Panc1 (cell line): ENCODE data around the gene KIRREL3.
"Not testable (repeated sequence)": the region's sequence is repeated elsewhere in the genome, so short reads cannot be mapped to it uniquely, and the experiment has no call there.

ENCODE experiments used
- CTCF ChIP-seq: fragments of 450-650 bp; IDR thresholded peaks from 2 replicates; pipeline ENCODE4 v1.5.1; 2017; ENCODE audit warnings: mild to moderate bottlenecking
- POLR2AphosphoS5 ChIP-seq: IDR thresholded peaks from 2 replicates; pipeline ENCODE4 v1.6.1; 2012; ENCODE audit warnings: mild to moderate bottlenecking, low read depth, low read length, moderate library complexity
- SIN3A ChIP-seq: IDR thresholded peaks from 2 replicates; pipeline ENCODE4 v1.6.1; 2012; ENCODE audit warnings: low read depth, mild to moderate bottlenecking, low read length, moderate library complexity, borderline replicate concordance; ENCODE audit not compliant: insufficient read depth
- TCF7L2 ChIP-seq: IDR thresholded peaks from 2 replicates; pipeline ENCODE4 v1.6.1; 2011; ENCODE audit warnings: mild to moderate bottlenecking, low read depth, low read length, inconsistent platforms
- TF ChIP-seq, protein P1 (sequence below), 2 experiments: IDR thresholded peaks; 2 replicates each; pipeline ENCODE4 v1.6.1; 2011 to 2012; ENCODE audit warnings: low read depth in 2 of 2, control low read depth in 1 of 2, low read length in 1 of 2, mild to moderate bottlenecking in 1 of 2, moderate library complexity in 1 of 2; ENCODE audit not compliant: insufficient read depth in 1 of 2

DNA sequence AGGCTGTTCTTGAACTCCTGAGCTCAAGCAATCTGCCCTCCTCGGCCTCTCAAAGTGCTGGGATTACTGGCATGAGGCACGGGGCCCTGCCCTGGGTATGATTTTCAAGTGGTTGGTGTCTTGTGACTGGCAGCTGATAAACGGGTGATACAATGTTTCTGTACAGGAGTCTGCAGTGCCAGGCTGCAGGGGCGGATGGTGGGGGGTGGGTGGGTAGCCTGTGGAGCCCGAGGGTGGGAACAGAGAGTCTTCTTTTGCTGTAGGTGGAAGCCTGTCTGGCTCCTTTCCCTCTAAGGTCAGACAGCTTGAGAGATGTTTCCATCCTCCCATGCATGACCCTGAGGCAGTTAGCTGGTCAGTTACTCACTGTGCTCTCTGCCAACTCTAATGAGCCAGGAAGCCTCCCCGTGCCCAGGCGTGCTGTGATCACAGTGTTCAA, 605.9 kb downstream of the KIRREL3 start:
- not testable (repeated sequence) for TF ChIP-seq CTCF, POLR2AphosphoS5, SIN3A, TCF7L2
- TF ChIP-seq, protein P1, sequence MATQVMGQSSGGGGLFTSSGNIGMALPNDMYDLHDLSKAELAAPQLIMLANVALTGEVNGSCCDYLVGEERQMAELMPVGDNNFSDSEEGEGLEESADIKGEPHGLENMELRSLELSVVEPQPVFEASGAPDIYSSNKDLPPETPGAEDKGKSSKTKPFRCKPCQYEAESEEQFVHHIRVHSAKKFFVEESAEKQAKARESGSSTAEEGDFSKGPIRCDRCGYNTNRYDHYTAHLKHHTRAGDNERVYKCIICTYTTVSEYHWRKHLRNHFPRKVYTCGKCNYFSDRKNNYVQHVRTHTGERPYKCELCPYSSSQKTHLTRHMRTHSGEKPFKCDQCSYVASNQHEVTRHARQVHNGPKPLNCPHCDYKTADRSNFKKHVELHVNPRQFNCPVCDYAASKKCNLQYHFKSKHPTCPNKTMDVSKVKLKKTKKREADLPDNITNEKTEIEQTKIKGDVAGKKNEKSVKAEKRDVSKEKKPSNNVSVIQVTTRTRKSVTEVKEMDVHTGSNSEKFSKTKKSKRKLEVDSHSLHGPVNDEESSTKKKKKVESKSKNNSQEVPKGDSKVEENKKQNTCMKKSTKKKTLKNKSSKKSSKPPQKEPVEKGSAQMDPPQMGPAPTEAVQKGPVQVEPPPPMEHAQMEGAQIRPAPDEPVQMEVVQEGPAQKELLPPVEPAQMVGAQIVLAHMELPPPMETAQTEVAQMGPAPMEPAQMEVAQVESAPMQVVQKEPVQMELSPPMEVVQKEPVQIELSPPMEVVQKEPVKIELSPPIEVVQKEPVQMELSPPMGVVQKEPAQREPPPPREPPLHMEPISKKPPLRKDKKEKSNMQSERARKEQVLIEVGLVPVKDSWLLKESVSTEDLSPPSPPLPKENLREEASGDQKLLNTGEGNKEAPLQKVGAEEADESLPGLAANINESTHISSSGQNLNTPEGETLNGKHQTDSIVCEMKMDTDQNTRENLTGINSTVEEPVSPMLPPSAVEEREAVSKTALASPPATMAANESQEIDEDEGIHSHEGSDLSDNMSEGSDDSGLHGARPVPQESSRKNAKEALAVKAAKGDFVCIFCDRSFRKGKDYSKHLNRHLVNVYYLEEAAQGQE (IDR thresholded peaks at IDR 0.05; ENCODE audit: insufficient read depth in 1 of 2, low read depth in 2 of 2, low read length in 1 of 2) = not testable (repeated sequence)
